GM11168 (cell line): ENCODE results near the gene ZNF229.
"Not testable (repeated sequence)": the region's sequence is repeated elsewhere in the genome, so short reads cannot be mapped to it uniquely, and the experiment has no call there.

Source experiments
- in situ Hi-C: fragments of 300-500 bp; cut with MboI; formaldehyde crosslinking; loops from one replicate; pipeline ENCODE4 v1.12.0; 2022; ENCODE audit warnings: low sequenced_read_pairs; ENCODE audit not compliant: unreplicated experiment

Gene ZNF229

DNA sequence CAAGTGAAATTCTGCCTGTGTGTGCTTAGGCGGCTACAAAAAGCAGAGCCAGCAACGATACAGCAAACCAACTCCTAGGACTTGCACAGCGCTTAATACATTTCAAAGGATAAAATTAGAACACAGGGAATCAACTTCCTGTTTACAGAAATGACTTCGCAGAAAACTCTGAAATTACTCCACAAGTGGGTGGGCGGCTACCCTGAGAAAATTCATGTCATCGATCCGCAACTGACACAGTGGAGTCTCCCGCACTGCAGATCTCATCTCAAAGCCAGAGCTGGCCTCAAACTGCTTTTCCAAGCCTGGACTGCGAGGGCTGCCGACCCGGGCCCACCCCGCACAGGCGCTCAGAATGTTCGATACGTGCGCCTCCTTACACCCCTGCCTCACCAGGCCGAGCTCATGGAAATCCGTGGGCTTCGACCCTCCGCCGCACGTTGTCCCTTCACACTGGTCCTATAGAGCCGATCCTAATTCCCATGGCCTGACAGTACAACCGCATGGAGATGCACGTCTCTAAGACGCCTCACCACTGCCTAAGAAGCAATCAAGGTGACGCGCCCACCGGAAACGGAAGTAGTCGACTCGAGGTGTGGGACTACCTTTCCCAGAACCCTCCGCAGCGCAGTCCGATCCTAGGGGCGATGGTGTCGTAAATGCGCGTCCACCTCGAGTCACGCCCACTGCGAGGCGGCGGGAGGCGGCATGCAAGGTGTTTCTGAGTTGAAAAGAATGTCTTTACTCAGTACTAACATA lies at the start of gene ZNF229:
ZNF229 (minus strand) TSS at position 557 of the 759 bp plus-strand sequence. CDS start 5,625 bp downstream, outside the sequence.
- in situ Hi-C loops, result no loop called here

DNA sequence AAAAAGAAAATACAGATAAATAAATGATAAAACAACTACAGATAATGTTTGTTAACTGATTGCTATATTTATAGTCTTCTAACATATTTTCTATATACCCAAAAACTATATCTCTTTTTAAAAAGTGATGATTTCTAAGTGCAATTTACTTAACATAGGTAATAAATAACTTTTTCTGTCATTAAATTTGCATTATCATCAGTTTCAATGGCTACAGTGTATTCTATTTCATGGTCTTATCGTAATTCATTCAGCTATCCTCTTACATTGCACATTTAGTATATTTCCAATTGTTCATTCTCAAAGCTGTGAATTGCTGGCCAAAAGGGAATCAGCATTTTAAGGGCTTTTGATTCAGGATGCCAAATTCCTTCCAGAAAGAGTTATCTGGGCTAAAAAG lies 48.4 kb upstream of the ZNF229 start:
- in situ Hi-C loops, result no loop called here

DNA sequence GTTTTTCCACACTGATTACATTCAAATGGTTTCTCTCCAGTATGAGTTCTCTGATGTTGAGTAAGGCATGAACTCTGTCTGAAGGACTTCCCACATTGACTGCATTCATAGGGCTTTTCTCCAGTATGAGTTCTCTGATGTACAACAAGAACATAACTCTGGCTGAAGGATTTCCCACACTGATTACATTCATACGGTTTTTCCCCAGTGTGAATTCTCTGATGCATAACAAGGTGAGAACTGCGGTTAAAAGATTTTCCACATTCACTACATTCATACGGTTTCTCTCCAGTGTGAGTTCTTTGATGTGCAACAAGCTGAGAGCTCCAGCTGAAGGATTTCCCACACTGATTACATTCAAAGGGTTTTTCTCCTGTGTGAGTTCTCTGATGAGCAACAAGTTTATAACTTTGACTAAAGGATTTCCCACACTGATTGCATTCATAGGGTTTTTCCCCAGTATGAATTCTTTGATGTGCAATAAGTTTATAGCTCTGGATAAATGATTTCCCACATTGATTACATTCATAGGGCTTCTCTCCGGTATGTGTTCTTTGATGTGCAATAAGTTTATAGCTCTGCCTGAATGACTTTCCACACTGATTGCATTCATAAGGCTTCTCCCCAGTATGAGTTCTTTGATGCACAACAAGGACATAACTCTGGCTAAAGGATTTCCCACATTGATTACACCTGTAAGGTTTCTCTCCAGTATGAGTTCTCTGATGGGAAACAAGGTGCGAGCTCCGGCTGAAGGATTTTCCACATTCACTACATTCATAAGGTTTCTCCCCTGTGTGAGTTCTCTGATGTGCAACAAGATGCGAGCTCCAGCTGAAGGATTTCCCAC lies 28.5 kb upstream of the ZNF229 start:
- in situ Hi-C loops, result no loop called here

DNA sequence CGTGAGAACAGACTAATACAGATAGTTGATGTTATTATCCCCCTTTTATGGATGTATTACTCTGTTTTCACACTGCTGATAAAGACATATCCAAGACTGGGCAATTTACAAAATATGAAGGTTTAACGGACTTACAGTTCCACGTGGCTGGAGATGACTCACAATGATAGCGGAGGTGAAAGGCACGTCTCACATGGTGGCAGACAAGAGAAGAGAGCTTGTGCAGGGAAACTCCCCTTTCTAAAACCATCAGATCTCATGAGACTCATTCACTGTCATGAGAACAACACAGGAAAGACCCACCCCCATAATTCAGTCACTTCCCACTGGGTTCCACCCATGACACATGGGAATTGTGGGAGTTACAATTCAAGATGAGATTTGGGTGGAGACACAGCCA lies 20.5 kb upstream of the ZNF229 start:
- in situ Hi-C loops, result not testable (repeated sequence)

DNA sequence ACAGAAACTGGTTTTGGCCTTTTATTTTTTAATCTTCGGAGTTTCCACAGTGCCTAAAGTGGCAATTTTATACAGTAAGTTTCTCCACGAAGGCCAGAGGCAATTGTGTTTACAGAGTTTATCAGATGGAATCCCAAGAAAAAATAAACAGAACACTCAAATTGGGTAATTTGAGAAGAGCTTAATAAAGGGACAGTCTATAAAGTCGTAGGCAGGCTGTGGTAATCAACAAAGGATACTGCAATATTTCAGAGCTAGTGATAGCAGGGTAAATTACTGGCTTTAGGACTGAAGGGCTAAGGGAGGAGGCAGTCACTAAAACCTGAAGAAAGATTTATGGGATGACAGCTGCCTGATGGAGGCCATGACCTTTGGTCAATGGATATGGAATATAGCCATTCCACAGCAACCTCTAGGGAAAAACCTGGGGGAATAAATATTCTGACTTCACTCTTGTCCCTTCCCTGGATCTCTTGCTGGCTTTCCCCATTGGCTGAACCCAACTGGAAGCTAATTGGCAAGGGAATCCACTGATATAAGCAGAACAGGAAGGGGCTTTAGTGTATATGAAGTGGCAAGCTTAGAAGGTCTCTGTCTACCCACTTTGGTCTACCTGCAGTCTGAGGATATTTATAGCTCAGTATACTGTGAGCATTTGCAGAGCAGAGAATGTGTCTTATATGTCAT lies 14.5 kb upstream of the ZNF229 start:
- in situ Hi-C loops, result not testable (repeated sequence)

DNA sequence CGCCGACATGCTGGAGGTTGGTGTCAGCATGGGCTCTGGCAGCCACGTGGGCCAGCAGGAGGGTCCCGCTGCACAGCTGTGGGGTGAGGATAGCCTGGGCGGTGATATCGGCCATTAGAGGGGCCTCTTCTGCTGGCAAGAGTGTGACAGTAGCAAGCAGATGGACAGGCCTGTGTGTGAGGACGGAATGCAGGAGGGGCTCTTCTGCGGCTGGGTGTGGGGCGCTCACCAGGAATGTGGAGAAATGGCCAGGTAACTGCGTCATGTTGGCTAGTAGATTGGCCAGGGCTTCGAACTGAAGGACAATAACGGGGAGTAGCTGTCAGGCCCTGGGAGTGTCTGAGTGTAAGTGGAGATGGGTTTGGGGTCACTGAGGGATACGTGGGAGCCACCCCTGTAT lies 7.7 kb upstream of the ZNF229 start:
- in situ Hi-C loops, result not testable (repeated sequence)

DNA sequence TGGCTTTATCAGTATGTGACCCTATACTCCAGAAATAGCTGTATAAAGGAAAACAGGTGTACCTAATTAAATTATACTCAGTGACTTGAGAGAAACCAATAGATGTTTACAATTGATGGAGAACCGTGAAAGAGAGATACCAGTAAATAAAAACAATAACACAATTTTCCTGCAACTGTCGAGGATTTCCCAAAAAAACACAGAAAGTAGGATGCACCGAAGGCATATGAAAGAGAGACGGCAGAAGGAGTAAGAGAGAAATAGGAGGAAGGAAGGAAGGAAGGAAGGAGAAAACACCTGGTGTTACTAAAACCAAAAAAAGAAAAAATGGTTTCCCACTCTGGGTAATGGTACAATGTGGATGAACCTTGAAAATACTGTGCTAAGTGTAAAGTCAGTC lies 6.8 kb upstream of the ZNF229 start:
- in situ Hi-C loops, result no loop called here

DNA sequence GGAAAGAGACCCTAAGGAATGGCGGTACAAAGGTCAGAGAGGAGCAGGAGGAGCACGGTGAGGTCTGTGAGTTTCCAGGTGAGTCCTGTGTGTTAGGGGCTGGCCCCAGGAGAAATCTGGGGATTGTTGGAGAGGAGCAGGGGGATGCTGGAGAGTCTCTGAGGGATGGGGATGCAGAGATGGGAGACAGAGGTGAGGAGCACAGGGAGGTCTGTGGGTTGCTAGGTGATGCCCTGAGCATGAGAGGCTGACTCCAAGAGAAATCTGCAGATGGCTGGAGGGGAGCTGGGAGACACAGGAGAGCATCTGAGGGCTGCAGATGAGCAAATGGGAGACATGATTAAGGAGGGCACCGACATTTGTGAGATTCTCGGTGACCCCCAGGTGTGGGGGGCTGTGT lies 4.1 kb upstream of the ZNF229 start:
- in situ Hi-C loops, result no loop called here

DNA sequence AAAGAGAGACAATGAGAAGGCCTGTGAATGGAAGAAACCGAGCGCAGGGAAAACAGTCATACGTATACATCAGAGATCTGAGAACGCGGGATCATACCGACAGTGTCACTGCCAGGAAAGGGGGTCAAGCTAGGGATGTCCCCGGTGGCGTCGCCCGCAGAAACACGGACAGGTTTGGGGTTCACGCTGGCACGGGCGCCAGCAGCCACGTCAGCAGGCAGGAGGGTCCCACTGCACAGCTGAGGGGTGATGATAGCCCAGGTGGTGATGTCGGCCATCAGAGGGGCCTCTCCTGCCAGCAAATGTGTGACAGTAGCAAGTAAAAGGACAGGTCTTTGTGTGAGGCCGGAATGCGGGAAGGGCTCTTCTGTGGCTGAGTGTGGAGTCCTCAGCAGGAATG lies 3.4 kb upstream of the ZNF229 start:
- in situ Hi-C loops, result no loop called here

DNA sequence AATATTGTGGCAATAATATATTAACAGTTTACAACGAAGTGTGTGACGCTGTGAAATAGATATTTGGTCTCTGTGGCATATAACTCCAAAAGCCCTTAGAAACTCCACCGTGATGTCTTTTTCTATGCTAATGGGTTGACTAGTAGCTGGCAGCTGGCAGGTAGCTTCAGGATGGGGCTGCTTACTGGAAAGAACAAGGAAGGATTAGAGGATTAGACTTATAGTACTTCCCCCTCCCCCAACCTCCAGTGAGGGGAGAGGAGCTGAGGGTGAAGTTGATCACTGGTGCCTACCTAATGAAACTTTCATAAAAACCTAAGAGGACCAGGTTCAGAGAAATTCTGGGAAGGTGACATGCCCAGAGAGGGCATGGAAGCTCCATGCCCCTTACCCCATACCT lies 9.8 kb downstream of the ZNF229 start:
- in situ Hi-C loops, result no loop called here

DNA sequence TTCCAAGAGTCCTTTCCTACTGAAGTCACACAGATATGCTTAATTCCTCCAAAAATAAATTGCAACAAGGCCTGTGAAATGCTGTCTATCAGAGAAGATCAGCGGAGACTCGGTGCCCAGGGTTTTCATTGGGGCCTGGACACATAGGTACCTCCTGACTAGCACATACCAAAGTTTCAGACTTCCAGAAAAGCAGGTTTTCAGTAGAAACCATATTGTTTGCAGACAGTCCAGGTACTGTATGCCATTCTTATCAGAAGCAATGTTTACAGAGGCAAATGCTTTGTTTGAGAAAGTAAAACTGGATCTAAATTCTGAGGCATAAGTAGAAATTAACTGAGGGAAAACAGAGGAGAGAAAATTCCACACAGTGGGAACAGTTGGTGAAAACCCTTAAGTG lies 12.8 kb downstream of the ZNF229 start:
- in situ Hi-C loops, result no loop called here

DNA sequence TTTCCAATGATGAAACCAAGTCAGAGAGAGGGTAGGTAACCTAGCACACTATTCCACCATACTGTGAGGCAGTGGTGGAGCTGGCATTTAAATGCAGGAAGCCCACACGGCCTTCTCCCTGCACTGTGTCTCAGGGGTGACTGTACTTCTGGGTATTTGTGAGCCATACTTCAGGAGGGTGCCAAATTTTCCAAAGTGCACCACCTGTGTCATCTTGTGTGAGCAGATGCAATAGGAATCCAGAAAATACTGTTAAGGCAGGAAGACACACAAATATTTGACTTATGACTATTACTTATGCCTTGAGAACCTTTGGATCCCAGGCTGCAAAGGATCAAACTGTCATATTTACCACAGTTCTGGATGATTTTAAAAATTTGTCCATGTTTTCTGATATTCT lies 17.3 kb downstream of the ZNF229 start:
- in situ Hi-C loops, result no loop called here

DNA sequence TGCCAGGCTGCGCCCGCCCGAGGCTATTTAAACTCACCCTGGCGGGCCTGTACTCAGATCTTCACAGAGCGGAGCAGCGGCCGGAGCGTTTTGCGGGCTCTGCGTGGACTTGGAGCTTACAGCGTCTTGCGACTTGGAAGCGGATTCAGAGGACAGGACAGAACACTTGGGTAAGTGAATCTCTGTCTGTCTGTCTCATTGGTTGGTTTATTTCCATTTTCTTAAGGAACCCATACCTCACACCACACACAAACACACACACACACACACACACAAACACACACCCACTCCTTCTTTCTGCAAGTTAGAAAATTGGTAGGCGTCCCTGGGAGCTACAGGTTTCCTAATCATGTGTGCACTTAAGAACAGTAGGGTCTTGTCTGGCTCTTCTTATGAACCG lies 32.7 kb downstream of the ZNF229 start:
- in situ Hi-C loops, result not testable (repeated sequence)

DNA sequence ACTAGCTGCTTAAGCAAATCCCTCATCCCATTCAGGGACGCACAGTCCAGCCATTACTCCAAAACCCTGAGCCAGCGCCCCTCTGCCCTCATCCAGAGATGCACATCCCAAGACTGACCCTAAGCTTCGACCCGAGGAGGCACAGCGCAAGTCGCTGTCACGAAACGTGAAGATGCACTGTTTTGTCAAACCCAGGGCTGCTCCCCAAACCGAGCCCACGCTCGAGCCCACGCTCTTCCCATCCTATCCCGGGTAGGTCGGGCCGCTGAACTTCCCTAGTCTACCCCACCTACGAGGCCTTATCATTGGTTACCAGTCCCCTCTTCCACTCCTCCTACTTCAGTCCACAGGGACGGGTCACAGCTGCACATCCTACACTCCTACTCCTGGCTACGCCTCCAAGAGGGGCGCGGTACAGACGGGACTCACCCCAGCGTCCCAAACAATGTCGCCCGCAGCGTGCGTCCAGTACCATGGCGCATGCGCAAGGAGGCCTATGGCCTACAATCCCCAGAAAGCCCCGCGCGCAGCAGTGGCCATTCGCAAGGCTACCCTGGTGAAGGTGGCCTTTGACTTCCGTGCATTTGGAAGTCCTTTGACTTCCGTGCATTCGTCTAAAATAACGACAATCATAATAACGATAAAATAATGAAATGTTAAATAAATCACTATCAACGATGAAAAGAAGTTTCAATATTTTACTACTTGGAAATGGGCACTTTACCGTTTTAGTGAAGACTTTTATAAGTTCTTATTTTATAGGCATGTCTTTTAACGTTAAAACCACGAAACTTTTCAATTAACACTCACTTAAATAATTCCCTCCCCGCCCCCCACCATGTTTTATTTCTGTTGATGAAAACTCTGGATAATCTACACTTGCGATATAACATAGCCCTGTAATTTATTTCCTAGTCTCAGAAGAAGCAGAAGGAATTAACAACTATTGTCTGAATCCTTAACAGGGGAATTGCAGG lies 46.8 kb downstream of the ZNF229 start, which contains the start of gene ZNF285:
ZNF285 (minus strand) TSS at position 470 of the 977 bp plus-strand sequence. CDS start 4,395 bp downstream, outside the sequence.
- in situ Hi-C loops, result no loop called here

DNA sequence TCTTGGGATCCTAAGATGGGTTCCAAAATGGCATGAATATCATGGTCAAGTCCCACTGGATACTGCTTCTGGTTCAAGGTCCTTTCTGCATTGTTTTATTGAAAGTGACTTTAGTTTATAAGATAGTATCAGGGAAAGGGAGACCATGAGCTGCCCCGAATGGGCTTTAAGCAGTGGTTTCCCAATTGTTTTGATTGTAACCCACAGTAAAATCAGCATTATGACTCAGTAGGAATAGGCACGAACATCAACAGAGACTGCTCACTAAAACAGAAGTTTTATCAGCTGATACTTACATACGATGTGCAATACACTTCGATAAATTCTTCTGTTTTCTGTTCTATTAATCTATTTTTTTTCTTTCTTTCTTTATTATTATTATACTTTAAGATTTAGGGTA lies 59.0 kb downstream of the ZNF229 start:
- in situ Hi-C loops, result not testable (repeated sequence)
